GM21390 (cell line): ENCODE data around the gene RCAN2.

Experiments used
- ATAC-seq: cut with Tn5 transposase; IDR thresholded peaks from one replicate; pipeline ENCODE4 v1.9.1; 2021; ENCODE audit not compliant: unreplicated experiment

The RCAN2 gene

GRCh38 chr6:46262928-46263706 lies 228.1 kb downstream of the RCAN2 start:
- no peak for ATAC-seq

- no peak for ATAC-seq
Measured at GRCh38 chr6:46258249-46258648, 233.0 kb downstream of the RCAN2 start.

GRCh38 chr6:46255528-46255927 lies 235.7 kb downstream of the RCAN2 start:
- ATAC-seq = no peak

- no peak for ATAC-seq
Measured at GRCh38 chr6:46254946-46255345, 236.3 kb downstream of the RCAN2 start.

- no peak for ATAC-seq
Measured at GRCh38 chr6:46254331-46254730, 236.9 kb downstream of the RCAN2 start.

GRCh38 chr6:46251583-46252339 lies 239.5 kb downstream of the RCAN2 start:
- ATAC-seq = no peak

- no peak for ATAC-seq
Measured at GRCh38 chr6:46248143-46248542, 243.1 kb downstream of the RCAN2 start.

- ATAC-seq = no peak
Measured at GRCh38 chr6:46246727-46247126, 244.5 kb downstream of the RCAN2 start.

- ATAC-seq = no peak
Measured at GRCh38 chr6:46246081-46246480, 245.2 kb downstream of the RCAN2 start.

- ATAC-seq = no peak
Measured at GRCh38 chr6:46244670-46245069, 246.6 kb downstream of the RCAN2 start.

GRCh38 chr6:46243754-46244153 lies 247.5 kb downstream of the RCAN2 start:
- no peak for ATAC-seq

- ATAC-seq = no peak
Measured at GRCh38 chr6:46242921-46243320, 248.3 kb downstream of the RCAN2 start.

- ATAC-seq = no peak
Measured at GRCh38 chr6:46240866-46241565, 250.2 kb downstream of the RCAN2 start.

GRCh38 chr6:46236752-46237151 lies 254.5 kb downstream of the RCAN2 start:
- ATAC-seq = no peak

- ATAC-seq = no peak
Measured at GRCh38 chr6:46235242-46235641, 256.0 kb downstream of the RCAN2 start.

GRCh38 chr6:46234700-46235099 lies 256.5 kb downstream of the RCAN2 start:
- no peak for ATAC-seq

GRCh38 chr6:46234156-46234556 lies 257.1 kb downstream of the RCAN2 start:
- ATAC-seq = no peak

- ATAC-seq = no peak
Measured at GRCh38 chr6:46233129-46233528, 258.1 kb downstream of the RCAN2 start.

GRCh38 chr6:46222286-46222685 lies 269.0 kb downstream of the RCAN2 start:
- no peak for ATAC-seq

- peak; percentile 62 for ATAC-seq
Measured at GRCh38 chr6:46221222-46221793, 269.9 kb downstream of the RCAN2 start.
